ENCODE measurements around the gene PTPN13.

The PTPN13 gene

GRCh38 chr4:86822136-86822535 is 228.0 kb downstream of the PTPN13 start:
- no peak for DNase-seq

- DNase-seq = no peak
Observed at GRCh38 chr4:86825511-86825910, 231.4 kb downstream of the PTPN13 start.

GRCh38 chr4:86831262-86832130 is 237.4 kb downstream of the PTPN13 start:
- DNase-seq = no peak

- no peak for DNase-seq
Observed at GRCh38 chr4:86833615-86834014, 239.5 kb downstream of the PTPN13 start.

- no peak for DNase-seq
Observed at GRCh38 chr4:86834901-86835300, 240.8 kb downstream of the PTPN13 start.

GRCh38 chr4:86835677-86836076 is 241.6 kb downstream of the PTPN13 start:
- no peak for DNase-seq

GRCh38 chr4:86837691-86838503 is 243.8 kb downstream of the PTPN13 start:
- DNase-seq = no peak

GRCh38 chr4:86840858-86841257 is 246.7 kb downstream of the PTPN13 start:
- no peak for DNase-seq

- no peak for DNase-seq
Observed at GRCh38 chr4:86841309-86841708, 247.2 kb downstream of the PTPN13 start.

GRCh38 chr4:86845593-86845992 is 251.5 kb downstream of the PTPN13 start:
- no peak for DNase-seq

GRCh38 chr4:86846921-86847320 is 252.8 kb downstream of the PTPN13 start:
- no peak for DNase-seq

GRCh38 chr4:86847571-86847970 is 253.5 kb downstream of the PTPN13 start:
- DNase-seq = no peak

GRCh38 chr4:86848136-86848535 is 254.0 kb downstream of the PTPN13 start:
- DNase-seq = no peak

- DNase-seq = no peak
Observed at GRCh38 chr4:86848732-86849619, 254.9 kb downstream of the PTPN13 start, which contains the start of gene SLC10A6. Gene SLC10A6, minus strand, starts transcription at chr4:86849384. Its CDS starts 269 bp downstream, at chr4:86849115.

- no peak for DNase-seq
Observed at GRCh38 chr4:86853209-86853608, 259.1 kb downstream of the PTPN13 start.

- no peak for DNase-seq
Observed at GRCh38 chr4:86855572-86855971, 261.5 kb downstream of the PTPN13 start.

- DNase-seq = no peak
Observed at GRCh38 chr4:86856896-86857295, 262.8 kb downstream of the PTPN13 start.

GRCh38 chr4:86857341-86858052 is 263.4 kb downstream of the PTPN13 start:
- DNase-seq = no peak
